Endothelial cell of umbilical vein (primary cell): ENCODE measurements around the gene DTWD2. TPM values are rescaled to one million over a fixed set of nuclear protein-coding genes. Genes with fewer than 3 reads are reported as not detected.
"Not testable (repeated sequence)": the region's sequence is repeated elsewhere in the genome, so short reads cannot be mapped to it uniquely, and the experiment has no call there.

Experiments used
- BruUV-seq: library from RNA; stranded (reverse); fragments of 400-500 nt; replicated peaks from 2 replicates; lab custom pipeline; 2021; lab: Mats Ljungman, UMichigan
- CTCF ChIA-PET: fragments of 300-600, 350-600 bp; sonication (Branson Sonifier 250); formaldehyde crosslinking; loops from one replicate; lab custom pipeline; 2021; ENCODE audit warnings: antibody characterized with exemption, inconsistent platforms; lab: Charles Lee
- POLR2A ChIA-PET: fragments of 300-600, 350-600 bp; sonication (Branson Sonifier 250); formaldehyde crosslinking; loops from one replicate; lab custom pipeline; 2021; ENCODE audit warnings: antibody characterized with exemption, inconsistent platforms; lab: Charles Lee
- DNase-seq: peaks from one replicate; pipeline ENCODE4 v3.0.0-alpha.2; 2011; ENCODE audit warnings: low read depth, low spot score
- FAIRE-seq: peaks from 2 replicates; lab custom pipeline; 2011; peaks lifted over from hg19 to GRCh38; lab: Jason Lieb, UNC
- H2AFZ ChIP-seq: 2 replicates; pipeline ENCODE4 v1.6.0; 2012; ENCODE audit warnings: low read depth, low read length, control low read depth, inconsistent platforms
- H3K27ac ChIP-seq: 2 replicates; pipeline ENCODE4 v1.5.1; 2011; ENCODE audit warnings: low read depth, mild to moderate bottlenecking, control low read depth, low read length, moderate library complexity; ENCODE audit not compliant: insufficient read depth
- H3K27me3 ChIP-seq, 2 experiments: 2 replicates each; pipeline versions ENCODE4 v1.6.0 to v1.6.1; 2011; ENCODE audit warnings: low read length in 2 of 2, mixed read lengths in 1 of 2; ENCODE audit not compliant: control insufficient read depth in 2 of 2, insufficient read depth in 2 of 2
- H3K36me3 ChIP-seq, 2 experiments: 2 replicates in 1 of 2; 3 replicates in 1 of 2; pipeline ENCODE4 v1.5.1; 2011; ENCODE audit warnings: low read length in 2 of 2, mild to moderate bottlenecking in 1 of 2, moderate library complexity in 1 of 2; ENCODE audit not compliant: control insufficient read depth in 2 of 2, insufficient read depth in 2 of 2; ENCODE audit errors: extremely low read depth in 1 of 2
- H3K4me1 ChIP-seq: 3 replicates; pipeline ENCODE4 v1.5.1; 2011; ENCODE audit warnings: mild to moderate bottlenecking, low read length; ENCODE audit not compliant: control insufficient read depth, insufficient read depth; ENCODE audit errors: extremely low read depth
- H3K4me2 ChIP-seq: 2 replicates; pipeline ENCODE4 v1.6.1; 2011; ENCODE audit warnings: low read length, control low read depth, mixed read lengths; ENCODE audit not compliant: insufficient read depth
- H3K4me3 ChIP-seq, 3 experiments: fragments of 200-600 bp in 1 of 3; sonication (generic), shearing (Covaris generic) in 1 of 3; replicated peaks in 1 of 3; 2 replicates each; pipeline ENCODE4 v1.5.1; 2011 to 2016; ENCODE audit warnings: control low read depth in 3 of 3, low read length in 3 of 3, mild to moderate bottlenecking in 2 of 3, inconsistent platforms in 1 of 3, low read depth in 1 of 3, moderate library complexity in 1 of 3; ENCODE audit not compliant: insufficient read depth in 1 of 3
- H3K79me2 ChIP-seq: 2 replicates; pipeline ENCODE4 v1.6.0; 2012; ENCODE audit warnings: low read length, inconsistent platforms; ENCODE audit not compliant: control insufficient read depth, insufficient read depth
- H3K9ac ChIP-seq: replicated peaks from 2 replicates; pipeline ENCODE3; 2011; ENCODE audit warnings: low read length, control low read depth; ENCODE audit not compliant: insufficient read depth; ENCODE audit errors: extremely low read depth
- H3K9me1 ChIP-seq: replicated peaks from 3 replicates; pipeline ENCODE4 v1.6.0; 2011; ENCODE audit warnings: mild to moderate bottlenecking, low read length; ENCODE audit not compliant: control insufficient read depth, insufficient read depth; ENCODE audit errors: extremely low read depth
- H3K9me3 ChIP-seq: replicated peaks from 2 replicates; pipeline ENCODE4 v1.5.1; 2012; ENCODE audit warnings: low read length, inconsistent platforms; ENCODE audit not compliant: control insufficient read depth, insufficient read depth
- H4K20me1 ChIP-seq: replicated peaks from 2 replicates; pipeline ENCODE3; 2011; ENCODE audit warnings: mild to moderate bottlenecking, low read length; ENCODE audit not compliant: control insufficient read depth, insufficient read depth; ENCODE audit errors: extremely low read depth
- EZH2 ChIP-seq: IDR thresholded peaks from 2 replicates; pipeline ENCODE4 v1.6.1; 2012; ENCODE audit warnings: borderline replicate concordance, low read depth, mild to moderate bottlenecking, moderate library complexity, low read length, inconsistent platforms; ENCODE audit not compliant: severe bottlenecking
- FOS ChIP-seq: IDR thresholded peaks from 2 replicates; pipeline ENCODE4 v1.6.1; 2011; ENCODE audit warnings: mild to moderate bottlenecking, low read length, moderate library complexity, borderline replicate concordance; ENCODE audit not compliant: insufficient read depth
- GATA2 ChIP-seq: IDR thresholded peaks from 2 replicates; pipeline ENCODE4 v1.7.0; 2011; ENCODE audit warnings: low read depth, mild to moderate bottlenecking, moderate library complexity, mixed read lengths, low read length; ENCODE audit not compliant: insufficient read length, insufficient read depth
- MAX ChIP-seq: IDR thresholded peaks from 2 replicates; pipeline ENCODE4 v1.6.1; 2011; ENCODE audit not compliant: insufficient read depth, insufficient read length
- MYC ChIP-seq: IDR thresholded peaks from one replicate; pipeline ENCODE4 v1.6.1; 2011; ENCODE audit warnings: mild to moderate bottlenecking, low read depth, low read length
- POLR2A ChIP-seq: IDR thresholded peaks from 2 replicates; pipeline ENCODE4 v1.6.1; 2012; ENCODE audit warnings: low read depth, mild to moderate bottlenecking, control low read depth, low read length
- POLR2AphosphoS5 ChIP-seq: IDR thresholded peaks from 2 replicates; pipeline ENCODE4 v1.6.1; 2012; ENCODE audit warnings: low read depth, mild to moderate bottlenecking, control low read depth, low read length, moderate library complexity; ENCODE audit not compliant: insufficient read depth
- dilution Hi-C: fragments of 300-500 bp; cut with MboI; formaldehyde crosslinking; loops from one replicate; pipeline ENCODE4 v1.15.0; 2019; ENCODE audit warnings: low sequenced_read_pairs; ENCODE audit not compliant: extremely low pct_ligation_motif_present
- intact Hi-C: fragments of 100-400 bp; cut with micrococcal nuclease; formaldehyde crosslinking; loops from one replicate; pipeline ENCODE4 v1.10.0; 2022
- polyA plus RNA-seq, 4 experiments: library from polyadenylated mRNA; depleted of rRNA in 3 of 4; stranded (reverse) in 3 of 4; unstranded in 1 of 4; fragments of >200 nt; gene quantifications; 2 replicates each; pipeline versions ENCODE4 v1.2.1 to v1.2.3, GENCODE V29; 2011 to 2012; ENCODE audit warnings: missing spikeins in 1 of 4
- total RNA-seq: library from RNA; stranded (reverse); gene quantifications from 2 replicates; pipeline ENCODE4 v1.2.3, GENCODE V29; 2021
- TF ChIP-seq, protein P1 (sequence below), 2 donors: IDR thresholded peaks; 1 replicate in 1 of 2; 2 replicates in 1 of 2; pipeline ENCODE4 v1.5.1; 2011; ENCODE audit warnings: low read length in 2 of 2, mild to moderate bottlenecking in 2 of 2, moderate library complexity in 2 of 2, control low read depth in 1 of 2, inconsistent platforms in 1 of 2, low read depth in 1 of 2; ENCODE audit not compliant: insufficient read depth in 1 of 2; ENCODE audit errors: extremely low read depth in 1 of 2

Gene DTWD2
- total and polyA plus RNA-seq, 2 donors (not counting 3 experiments of a cell fraction or from before 2014, with no cell fraction given) = 0.99 to 1.1 TPM

DNA sequence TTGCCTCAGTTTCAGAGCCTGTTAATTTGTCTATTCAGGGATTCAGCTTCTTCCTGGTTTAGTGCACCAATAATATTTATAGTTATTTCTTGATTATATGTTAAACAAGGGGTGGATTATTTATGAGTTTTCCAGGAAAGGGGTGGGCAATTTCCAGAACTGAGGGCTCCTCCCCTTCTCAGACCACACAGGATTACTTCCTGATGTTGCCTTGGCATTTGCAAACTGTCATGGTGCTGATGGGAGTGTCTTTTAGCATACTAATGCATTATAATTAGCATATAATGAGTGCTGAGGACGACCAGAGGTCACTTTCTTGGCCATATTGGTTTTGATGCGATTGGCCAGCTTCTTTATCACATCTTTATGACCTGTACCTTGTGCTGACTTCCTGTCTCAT, 6.2 kb upstream of the DTWD2 start:
- Histone ChIP-seq H3K9ac (no peak overlapping the region), H3K27me3 (no peaks in the 10 kb centered on the region), H3K4me2 (no peak overlapping the region), H3K9me3 (no peaks in the 10 kb centered on the region), H2AFZ (no peak overlapping the region), H3K4me3 (no peak overlapping the region), H3K9me1 (no peaks in the 10 kb centered on the region), H3K4me1 (no peaks in the 10 kb centered on the region), H4K20me1 (no peaks in the 10 kb centered on the region), H3K27ac (no peak overlapping the region), H3K36me3 (no peaks in the 10 kb centered on the region), H3K79me2 (no peaks in the 10 kb centered on the region)
- no TSS peak for BruUV-seq
- dilution Hi-C loops = no loop called here
- DNase-seq (no peak), FAIRE-seq (no peak)
- ChIA-PET CTCF (interaction anchor here (1.4 kb wide), 1 partner anchor 417 kb away, joined by 5 read pairs; no protein-coding TSS in a partner anchor), POLR2A (no interaction called here)
- TF ChIP-seq EZH2 (no peak), POLR2AphosphoS5 (no peak), MYC (no peak), POLR2A (no peak), GATA2 (no peak), MAX (no peak), FOS (no peak)
- TF ChIP-seq, protein P1, sequence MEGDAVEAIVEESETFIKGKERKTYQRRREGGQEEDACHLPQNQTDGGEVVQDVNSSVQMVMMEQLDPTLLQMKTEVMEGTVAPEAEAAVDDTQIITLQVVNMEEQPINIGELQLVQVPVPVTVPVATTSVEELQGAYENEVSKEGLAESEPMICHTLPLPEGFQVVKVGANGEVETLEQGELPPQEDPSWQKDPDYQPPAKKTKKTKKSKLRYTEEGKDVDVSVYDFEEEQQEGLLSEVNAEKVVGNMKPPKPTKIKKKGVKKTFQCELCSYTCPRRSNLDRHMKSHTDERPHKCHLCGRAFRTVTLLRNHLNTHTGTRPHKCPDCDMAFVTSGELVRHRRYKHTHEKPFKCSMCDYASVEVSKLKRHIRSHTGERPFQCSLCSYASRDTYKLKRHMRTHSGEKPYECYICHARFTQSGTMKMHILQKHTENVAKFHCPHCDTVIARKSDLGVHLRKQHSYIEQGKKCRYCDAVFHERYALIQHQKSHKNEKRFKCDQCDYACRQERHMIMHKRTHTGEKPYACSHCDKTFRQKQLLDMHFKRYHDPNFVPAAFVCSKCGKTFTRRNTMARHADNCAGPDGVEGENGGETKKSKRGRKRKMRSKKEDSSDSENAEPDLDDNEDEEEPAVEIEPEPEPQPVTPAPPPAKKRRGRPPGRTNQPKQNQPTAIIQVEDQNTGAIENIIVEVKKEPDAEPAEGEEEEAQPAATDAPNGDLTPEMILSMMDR (IDR thresholded peaks at IDR 0.05; ENCODE audit: extremely low read depth in 1 of 2, insufficient read depth in 1 of 2, low read depth in 1 of 2, low read length in 2 of 2) = no peak
- intact Hi-C loops = no loop called here

GRCh38 chr5:118993118-118993517, 4.8 kb upstream of the DTWD2 start:
- H3K36me3 ChIP-seq, H3K27me3 ChIP-seq, H3K4me3 ChIP-seq, H4K20me1 ChIP-seq, CTCF ChIA-PET, DNase-seq, H2AFZ ChIP-seq, H3K9ac ChIP-seq, dilution Hi-C loops, H3K9me3 ChIP-seq, H3K4me1 ChIP-seq, POLR2A ChIA-PET, intact Hi-C loops, H3K79me2 ChIP-seq, H3K9me1 ChIP-seq, BruUV-seq, H3K4me2 ChIP-seq, FAIRE-seq, H3K27ac ChIP-seq: not testable (repeated sequence)

GRCh38 chr5:118992055-118992454, 3.7 kb upstream of the DTWD2 start:
- H3K4me3 ChIP-seq, BruUV-seq, FAIRE-seq, H3K9me3 ChIP-seq, H3K36me3 ChIP-seq, H4K20me1 ChIP-seq, H3K9ac ChIP-seq, CTCF ChIA-PET, DNase-seq, H3K4me2 ChIP-seq, POLR2A ChIA-PET, H2AFZ ChIP-seq, dilution Hi-C loops, H3K4me1 ChIP-seq, H3K9me1 ChIP-seq, H3K27me3 ChIP-seq, intact Hi-C loops, H3K79me2 ChIP-seq, H3K27ac ChIP-seq: not testable (repeated sequence)
